ENCODE data around the gene CYP27B1.
A peak's percentile ranks its signal among the peaks of the same experiment; 100 is the strongest.

The CYP27B1 gene

DNA sequence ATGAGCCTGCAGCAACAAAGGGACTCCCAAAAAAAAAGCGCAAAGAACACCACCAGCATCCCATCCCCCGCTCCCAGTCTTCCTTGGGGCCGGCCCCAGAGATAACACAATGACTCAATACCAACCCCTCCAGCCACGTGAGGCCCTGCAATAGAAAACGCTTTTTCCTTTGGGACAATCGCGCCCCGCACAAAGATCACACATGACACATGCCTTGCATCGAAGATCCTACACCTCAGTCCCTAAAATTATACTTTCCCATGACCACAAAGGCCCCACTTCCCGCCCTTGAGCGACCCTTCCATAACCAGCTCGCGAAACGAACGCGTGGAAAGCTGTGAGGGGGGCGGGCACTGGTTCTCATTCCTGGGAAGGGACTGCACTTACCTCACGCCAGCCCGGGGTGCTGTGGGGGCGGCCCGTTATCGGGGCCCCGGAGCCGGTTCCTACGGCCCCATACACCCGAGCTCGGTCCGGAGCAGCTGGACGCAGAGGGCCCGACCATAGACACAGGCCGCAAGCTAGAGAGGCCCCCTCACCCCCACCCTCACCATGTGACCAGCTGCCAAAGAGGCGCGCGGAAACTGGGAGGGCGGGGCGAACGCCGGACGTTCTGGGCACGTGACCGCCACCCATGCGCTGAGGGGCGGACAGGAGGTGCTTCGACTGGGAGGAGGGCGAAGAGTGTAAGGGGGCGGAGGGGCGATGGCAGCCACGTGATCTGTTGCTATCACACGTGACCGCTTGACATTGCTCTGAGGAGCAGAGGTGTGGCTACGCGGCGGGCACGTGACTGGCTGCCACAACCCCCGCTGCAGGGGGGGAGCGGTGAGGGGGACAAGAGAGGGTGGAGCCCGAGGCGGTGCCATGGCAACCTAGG, 14.8 kb downstream of the CYP27B1 start, which contains the start of gene CDK4:
Gene CDK4 (minus strand): TSS at position 523 of the 880 bp plus-strand sequence. CDS start 593 bp downstream, outside the sequence.
- peak; percentile 99 for DNase-seq (ENCODE audit: low read depth, low spot score)

DNA sequence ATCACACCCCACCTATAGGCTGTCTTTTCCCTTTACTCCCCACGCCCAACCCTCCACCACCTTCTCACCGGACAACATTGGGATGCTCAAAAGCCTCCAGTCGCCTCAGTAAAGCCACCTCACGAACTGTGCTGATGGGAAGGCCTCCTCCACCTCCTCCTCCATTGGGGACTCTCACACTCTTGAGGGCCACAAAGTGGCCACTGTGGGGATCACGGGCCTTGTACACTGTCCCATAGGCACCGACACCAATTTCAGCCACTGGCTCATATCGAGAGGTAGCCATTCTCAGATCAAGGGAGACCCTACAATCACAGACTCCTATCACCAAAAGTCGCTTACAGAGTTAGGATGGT, 15.5 kb downstream of the CYP27B1 start:
- no peak for DNase-seq (ENCODE audit: low read depth, low spot score)

DNA sequence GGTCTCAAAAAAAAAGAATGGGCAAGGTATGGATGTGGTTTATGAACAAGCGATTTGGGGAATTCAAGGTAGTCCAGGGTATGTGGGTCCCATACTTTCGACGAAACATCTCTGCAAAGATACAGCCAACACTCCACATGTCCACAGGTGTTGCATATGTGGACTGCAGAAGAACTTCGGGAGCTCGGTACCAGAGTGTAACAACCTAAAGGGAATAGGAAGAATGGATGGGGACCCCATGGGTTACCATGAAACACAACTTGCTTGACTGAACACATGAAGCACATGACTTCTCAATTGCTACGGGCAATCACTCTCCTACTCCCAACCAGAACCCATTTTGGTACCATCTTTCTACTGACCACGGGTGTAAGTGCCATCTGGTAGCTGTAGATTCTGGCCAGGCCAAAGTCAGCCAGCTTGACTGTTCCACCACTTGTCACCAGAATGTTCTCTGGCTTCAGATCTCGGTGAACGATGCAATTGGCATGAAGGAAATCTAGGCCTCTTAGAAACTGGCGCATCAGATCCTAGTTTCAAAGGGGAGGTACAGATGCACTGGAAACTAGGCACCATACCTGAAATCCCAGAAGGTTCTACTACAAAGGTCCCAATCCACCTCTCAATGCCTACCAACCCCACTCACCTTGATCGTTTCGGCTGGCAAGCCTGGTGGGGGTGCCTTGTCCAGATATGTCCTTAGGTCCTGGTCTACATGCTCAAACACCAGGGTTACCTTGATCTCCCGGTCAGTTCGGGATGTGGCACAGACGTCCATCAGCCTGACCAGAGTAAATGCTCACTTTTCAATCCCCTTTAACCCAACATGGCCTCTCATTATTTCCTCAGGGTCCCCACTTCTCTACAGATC, 16.1 kb downstream of the CYP27B1 start:
- DNase-seq (ENCODE audit: low read depth, low spot score), result no peak

DNA sequence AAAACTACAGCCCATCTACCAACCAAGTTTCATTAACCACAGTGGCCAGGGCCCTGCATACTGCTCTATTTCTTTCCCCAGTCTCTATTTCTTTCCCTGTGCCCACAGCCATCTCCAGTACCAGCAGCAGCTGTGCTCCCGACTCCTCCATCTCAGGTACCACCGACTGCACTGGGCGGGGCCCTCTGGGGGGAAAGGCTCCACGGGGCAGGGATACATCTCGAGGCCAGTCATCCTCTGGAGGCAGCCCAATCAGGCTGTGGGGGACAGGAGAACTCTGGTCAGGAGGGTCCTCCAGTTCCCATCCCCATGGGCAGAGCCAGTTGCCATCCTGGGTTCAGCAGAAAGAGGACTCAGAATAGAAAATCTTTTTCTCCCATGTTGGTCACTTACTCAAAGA, 17.8 kb downstream of the CYP27B1 start:
- DNase-seq (ENCODE audit: low read depth, low spot score), result no peak

DNA sequence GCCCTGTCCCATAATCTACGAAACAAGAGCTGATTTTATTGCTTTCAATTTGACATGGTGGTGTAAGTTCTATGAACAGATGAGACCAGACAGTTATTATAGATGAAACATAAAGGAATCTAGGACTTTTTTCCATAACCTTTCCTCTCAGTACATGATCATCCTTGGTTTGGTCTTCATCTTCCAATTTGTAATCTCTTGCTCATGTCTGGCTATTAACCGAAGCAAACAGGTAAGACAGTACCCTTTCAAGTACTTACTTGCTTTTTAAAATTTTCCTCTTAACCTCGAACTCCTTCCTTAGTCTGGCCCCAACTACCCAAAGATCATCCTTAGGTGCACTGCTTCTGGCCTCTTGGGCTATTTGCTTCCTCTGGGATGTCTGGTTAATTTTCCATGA, 20.9 kb downstream of the CYP27B1 start:
- no peak for DNase-seq (ENCODE audit: low read depth, low spot score)

DNA sequence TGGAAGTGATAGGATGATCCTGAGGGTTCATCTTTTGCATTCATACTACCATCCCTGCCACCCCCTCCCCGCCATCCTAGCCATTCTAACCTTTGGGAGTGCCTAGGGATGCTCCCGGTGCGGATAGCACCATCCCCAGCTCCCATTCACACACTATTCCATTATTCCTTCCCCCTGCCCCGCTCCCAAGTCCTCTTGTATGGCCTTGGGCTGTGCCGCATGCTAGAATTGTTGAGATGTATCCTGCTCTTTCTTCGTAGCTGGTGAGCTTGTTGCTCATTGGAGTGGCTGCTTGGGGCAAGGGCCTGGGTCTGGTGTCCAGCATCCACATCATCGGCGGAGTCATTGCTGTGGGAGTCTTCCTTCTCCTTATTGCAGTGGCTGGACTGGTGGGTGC, 21.4 kb downstream of the CYP27B1 start:
- no peak for DNase-seq (ENCODE audit: low read depth, low spot score)

DNA sequence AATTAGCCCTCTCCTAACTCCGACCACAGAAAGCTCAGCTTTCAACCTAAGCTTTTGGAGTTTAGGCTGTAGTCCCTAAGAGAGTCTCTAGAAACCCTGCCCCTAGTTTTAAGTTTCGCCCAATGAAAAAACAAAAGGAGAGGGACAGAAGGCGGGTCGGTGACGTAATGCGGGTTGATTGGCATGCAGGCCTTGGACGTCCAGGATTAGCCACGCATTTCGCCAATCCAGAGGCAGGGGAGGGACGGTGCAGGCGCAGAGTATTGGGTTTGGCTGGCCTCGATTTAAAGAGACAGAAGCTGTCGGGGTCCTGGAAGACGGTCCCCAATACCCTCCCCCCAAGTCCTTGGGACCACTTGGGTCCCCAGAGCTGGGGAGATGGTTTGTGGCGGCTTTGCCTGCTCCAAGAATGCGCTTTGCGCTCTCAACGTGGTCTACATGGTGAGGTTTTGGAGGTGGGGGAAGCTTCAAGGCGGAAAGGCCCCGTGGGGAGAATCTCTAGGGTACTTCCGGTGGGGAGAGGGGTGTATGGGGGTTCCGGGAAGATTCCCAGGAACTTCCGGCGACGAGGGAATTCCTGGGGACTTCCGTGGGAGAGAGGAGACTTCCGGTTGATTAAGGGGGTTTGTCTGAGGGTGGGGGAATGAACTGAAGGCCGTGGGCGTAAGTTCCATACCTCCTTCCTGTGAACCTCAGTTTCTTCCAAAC, 21.9 kb downstream of the CYP27B1 start, which contains the start of gene TSPAN31:
Gene TSPAN31 (plus strand): TSS at position 263 of the 708 bp plus-strand sequence. CDS start 116 bp downstream, at position 379.
- peak; percentile 94 for DNase-seq (ENCODE audit: low read depth, low spot score)

DNA sequence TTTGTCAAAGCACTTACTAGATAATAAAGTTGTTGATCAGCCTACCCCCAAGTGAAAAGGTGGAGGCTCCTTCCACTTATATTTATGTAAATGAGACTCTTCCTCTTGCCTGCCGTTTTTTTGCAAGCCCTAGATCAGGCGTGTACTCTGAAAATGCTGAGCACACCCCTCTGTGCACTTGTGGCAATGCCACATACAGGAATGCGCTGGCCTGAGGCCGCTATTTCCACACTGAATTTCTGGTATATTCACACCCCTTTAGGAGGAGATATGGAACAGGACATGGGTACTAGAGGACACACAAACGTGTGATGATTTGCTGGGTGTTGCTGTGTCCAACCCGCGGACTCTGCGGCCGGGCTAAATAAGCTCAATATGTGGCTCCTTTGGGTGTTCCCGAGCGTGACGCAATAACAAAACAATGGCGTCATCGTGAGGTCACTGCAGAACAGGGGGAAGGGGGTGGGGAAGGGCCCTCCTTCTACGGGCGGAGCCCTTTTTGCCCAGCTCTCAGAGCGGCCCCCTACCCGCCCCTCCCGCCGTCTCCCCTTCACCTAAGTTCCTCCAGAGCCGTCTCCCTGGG, 22.6 kb downstream of the CYP27B1 start:
- DNase-seq (ENCODE audit: low read depth, low spot score), result no peak

DNA sequence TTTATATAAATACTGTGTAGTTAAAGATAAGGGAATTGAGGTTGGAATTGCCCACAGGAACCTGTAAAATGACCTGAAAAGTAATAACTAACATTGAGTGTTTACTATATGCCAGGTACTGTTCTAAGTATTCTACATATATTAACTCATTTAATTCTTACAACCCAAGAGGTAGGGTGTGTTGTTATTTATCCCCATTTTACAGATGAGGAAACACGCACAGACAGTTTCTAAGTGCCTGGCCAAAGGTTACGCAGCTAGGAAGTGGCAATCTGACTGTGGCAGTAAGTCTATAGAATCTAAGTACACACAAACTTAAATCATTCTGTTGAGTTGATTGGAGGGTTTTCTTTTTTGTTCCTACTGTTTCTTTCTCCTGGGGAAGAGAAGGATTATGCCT, 23.1 kb downstream of the CYP27B1 start:
- DNase-seq (ENCODE audit: low read depth, low spot score), result no peak

DNA sequence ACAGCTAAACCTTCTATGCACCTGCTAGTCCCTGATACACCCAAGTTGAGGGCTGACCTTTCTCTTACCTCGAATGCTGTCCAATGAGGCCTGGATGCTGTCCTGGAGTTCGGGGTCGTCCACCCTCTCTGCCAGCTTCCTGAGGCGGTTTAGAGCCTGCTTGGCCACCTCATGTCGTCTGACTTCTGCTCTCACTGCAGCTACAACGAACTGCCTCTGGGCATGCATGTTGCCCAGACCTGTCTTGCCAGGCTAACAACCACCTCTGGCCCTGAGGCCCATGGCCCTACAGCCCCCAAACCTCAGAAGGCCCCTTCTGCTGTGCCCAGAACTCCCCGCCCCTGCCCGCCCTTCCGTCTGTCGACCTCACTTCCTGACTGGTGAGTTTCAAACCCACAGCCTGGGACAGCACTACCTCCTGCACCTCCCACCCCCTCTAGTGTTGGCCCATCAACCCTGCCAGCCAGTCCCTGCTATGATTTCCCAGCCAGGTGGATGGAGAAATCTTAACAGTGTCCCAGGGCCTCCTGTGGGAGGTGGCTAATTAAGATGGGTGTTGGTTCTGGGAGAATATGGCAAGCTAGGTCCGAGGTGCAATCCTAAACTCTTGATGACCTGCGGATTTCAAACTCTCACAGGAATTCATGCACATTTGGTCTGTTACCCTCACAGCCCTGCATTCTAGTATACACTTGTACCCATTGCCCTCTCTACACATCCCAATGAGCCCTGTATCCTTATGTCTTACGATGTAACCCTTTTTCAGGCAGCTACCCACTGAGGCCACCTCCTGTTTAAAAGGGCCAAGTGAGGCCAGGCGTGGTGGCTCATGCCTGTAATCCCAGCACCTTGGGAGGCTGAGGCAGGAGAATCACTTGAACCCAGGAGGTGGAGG, 24.8 kb downstream of the CYP27B1 start:
- no peak for DNase-seq (ENCODE audit: low read depth, low spot score)

DNA sequence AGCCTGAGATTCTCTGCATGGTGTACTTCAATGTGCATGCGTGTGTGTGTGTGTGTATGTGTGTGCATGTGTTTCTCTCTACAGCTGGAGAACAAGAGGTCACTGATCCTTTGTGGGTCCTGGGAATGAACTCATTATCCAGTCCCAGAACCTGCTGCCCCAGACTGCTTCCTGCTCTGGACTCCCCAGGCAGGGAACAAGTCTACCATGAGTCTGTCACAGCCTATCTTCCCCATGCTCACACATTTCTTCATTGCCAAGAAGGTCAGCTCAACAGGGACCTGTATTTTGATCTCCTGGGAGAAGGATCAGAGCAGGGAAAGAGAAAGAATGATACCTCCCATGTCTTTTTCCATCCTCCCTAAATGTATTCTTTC, 25.5 kb downstream of the CYP27B1 start:
- no peak for DNase-seq (ENCODE audit: low read depth, low spot score)

DNA sequence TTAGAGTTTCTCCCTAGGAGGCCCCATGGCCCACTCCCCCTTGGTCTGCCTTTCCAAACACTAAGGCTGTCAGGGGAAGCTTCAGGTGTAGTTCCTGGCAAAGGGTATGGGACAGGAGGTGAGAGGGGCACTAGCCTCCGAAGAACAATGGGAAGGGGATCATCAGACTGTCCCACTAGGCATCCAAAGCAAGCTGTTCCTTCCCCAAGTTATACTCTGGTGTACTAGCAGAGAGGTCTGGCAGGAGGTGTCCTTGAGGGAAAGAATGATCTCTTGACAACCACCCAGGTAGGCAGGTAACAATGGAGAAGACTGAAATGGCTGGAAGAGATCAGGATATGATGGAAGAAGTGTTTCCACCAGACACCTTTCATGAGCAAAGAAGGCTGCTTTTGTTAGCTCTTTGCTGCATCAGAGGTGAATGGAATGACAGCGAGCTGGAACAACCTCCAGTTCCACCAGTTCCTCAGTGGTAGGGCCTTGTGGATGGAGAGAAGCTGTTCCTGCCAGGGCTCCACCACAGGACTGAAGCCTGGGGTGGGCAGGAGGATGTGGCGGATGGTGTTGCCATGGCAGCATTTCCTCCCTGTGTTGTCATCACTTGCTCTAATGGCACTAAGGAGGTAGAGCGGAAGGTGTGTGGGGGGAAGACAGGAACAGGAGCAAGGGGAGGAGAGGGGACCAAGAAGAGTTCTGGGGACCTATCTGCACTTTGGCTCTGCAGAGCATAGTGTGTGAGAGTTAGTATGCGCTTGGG, 26.0 kb downstream of the CYP27B1 start:
- DNase-seq (ENCODE audit: low read depth, low spot score), result no peak

DNA sequence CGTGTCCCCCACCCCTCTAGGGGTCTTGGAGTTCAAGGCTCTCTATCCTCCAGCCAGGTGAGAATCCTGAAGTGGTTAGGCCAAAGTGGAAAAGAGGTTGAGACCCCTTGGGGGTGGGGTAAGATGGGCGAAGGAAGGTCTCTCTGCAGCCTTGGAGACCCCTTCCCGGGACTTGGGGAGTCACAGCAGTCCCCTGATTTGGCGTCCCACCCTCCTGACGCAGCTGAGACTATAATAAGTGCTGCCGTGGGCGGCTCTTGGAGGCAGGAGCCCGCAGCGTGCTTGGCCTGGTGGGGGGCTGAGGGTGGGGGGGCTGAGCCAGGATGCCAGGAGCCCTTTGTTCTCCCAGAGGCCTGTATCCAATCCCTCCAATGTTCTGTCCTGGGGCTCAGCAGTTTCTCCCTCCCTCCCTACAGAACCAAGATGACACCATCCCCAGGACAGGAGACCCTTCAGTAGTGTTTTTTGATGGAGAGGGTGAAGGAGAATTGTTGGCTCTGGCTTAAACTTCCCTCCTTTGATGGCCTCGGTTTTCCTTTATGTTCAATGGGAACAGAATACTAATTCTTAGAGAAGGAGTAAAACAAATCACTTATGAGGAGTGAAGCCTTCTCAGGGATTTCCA, 26.9 kb downstream of the CYP27B1 start:
- DNase-seq (ENCODE audit: low read depth, low spot score), result no peak

DNA sequence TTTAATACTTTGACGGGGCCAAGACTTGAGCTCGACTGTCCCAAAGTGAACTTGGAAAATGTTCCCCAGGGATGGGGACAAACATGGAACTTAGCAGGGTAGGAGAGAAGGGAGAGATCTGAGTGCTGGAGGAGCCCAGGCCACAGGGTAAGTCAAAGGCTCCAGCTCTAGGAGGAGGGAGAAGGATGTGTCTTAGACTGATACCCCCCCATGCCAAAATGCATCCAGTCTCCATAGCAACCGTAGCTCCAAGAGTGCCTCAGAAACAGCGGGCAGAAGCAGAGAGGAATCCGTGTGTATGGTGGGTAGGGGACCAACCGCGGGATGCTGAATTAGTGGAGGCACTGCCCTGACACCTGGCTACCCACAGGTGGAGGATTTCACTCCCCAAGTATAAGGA, 27.5 kb downstream of the CYP27B1 start:
- no peak for DNase-seq (ENCODE audit: low read depth, low spot score)

DNA sequence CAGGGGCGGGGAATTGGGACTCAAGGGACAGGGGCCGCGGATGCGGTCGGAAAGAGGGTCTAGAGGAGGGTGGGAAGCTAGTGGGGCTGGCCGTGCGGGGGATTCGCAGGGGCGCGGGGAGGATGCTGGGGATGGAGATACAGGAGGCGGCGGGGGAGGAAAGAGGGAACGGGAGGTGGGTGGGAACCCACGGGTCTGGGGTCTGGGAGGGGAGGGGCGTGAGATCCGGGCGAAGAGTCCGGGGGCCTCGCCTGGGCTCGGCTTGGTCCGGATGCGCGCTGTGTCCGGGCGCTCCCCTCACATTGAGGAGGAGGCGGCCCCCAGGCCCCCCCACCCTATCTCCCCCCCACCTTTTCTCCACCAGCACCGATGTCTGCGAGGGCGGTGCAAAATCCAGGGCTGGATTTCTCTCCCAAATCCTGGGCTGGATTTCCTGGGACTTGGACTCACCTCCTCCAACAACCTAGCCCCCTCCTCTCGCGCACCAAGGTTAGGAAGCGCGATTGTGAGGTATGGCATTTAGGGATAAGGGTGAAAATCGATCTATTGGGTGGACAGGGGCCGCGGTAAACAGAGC, 28.1 kb downstream of the CYP27B1 start, which contains the start of gene AGAP2:
Gene AGAP2 (minus strand): TSS at position 82 of the 577 bp plus-strand sequence. CDS start 496 bp downstream, outside the sequence.
- no peak for DNase-seq (ENCODE audit: low read depth, low spot score)

DNA sequence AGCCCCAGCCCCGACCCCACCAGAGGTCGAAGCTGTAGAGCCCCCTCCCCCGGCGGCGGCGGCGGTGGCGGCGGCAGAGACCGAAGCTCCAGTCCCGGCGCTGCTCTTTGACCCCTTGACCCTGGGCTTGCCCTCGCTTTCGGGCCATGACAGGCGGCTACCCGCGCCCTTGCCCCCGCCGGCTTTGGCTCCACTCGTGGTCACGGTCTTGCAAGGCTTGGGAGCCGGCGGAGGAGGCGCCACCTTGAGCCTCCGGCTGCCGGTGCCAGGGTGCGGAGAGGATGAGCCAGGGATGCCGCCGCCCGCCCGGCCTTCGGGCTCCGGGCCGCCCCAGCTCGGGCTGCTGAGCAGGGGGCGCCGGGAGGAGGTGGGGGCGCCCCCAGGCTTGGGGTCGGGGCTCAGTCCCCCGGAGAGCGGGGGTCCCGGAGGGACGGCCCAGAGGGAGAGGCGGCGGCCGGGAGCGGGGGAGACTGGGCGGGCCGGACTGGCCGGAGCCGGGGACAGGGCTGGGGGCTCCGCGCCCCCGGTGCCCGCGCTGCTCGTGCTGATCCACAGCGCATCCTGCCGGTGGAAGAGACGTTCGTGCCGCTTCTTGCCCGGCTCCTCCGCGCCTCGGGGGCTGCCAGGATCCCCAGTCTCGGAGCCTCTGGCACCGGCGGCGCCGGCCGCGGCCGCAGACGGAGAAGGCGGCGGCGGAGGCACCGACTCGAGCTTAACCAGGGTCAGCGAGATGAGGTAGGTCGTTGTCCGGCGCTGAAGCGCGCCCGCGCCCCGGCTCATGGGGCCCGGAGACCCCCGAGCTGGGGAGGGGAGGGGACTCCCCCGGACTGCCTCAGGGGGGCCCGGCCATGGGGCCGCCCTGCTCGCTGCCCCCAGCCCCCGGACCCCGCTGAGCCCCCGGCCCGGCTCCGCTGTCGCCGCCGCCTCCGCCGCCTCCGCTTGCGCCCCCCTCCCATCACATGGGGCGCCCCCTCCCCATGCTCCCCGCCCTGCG, 29.1 kb downstream of the CYP27B1 start:
- DNase-seq (ENCODE audit: low read depth, low spot score), result no peak

DNA sequence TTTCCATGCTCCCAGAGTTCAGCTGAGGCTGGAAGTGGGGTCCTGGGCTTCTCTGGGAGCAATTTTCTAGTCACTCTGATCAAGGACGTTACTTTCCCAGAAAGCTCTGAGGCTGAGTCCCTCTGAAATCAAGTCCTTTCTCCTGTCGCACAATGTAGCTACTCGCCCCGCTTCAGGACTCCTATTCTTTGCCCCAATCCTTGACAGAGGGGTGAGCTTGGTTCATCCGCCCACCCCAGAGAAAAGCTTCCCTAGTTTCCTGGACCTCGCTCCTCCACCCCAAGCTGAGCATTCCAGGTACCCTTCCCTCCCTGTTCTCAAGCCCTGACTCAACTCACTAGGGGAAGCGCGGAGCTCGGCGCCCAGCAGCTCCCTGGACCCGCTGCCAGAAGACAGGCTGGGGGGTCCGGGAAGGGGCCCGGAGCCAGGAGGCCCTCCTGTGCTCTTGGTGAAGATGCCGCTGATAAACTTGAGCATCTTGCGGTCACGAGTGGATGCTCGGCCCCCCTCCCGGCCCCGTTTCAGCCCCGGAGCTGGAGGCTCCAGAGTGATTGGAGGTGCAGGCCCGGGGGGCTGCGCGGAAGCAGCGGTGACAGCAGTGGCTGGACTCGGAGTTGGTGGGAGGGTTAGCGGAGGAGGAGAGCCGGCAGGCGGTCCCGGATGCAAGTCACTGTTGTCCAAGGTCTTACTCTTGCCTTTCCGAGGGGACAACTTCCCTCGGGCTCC, 30.0 kb downstream of the CYP27B1 start:
- DNase-seq (ENCODE audit: low read depth, low spot score), result no peak
